GM11168 (cell line): ENCODE results near the gene FAM118A.
"Not testable (repeated sequence)": the region's sequence is repeated elsewhere in the genome, so short reads cannot be mapped to it uniquely, and the experiment has no call there.

Experiments used
- in situ Hi-C: fragments of 300-500 bp; cut with MboI; formaldehyde crosslinking; loops from one replicate; pipeline ENCODE4 v1.12.0; 2022; ENCODE audit warnings: low sequenced_read_pairs; ENCODE audit not compliant: unreplicated experiment

FAM118A gene

GRCh38 chr22:45309422-45310227 is at the start of gene FAM118A:
Gene FAM118A, plus strand, starts transcription at chr22:45309934. Its CDS starts 12,446 bp downstream, at chr22:45322380.
- in situ Hi-C loops = no loop called here

GRCh38 chr22:45260395-45260759 is 49.4 kb upstream of the FAM118A start:
- in situ Hi-C loops = not testable (repeated sequence)

GRCh38 chr22:45261407-45262088 is 48.2 kb upstream of the FAM118A start:
- in situ Hi-C loops = no loop called here

- in situ Hi-C loops = no loop called here
These were observed 47.4 kb upstream of the FAM118A start for GRCh38 chr22:45262195-45262930.

- in situ Hi-C loops = no loop called here
These were observed 46.7 kb upstream of the FAM118A start for GRCh38 chr22:45262931-45263462.

GRCh38 chr22:45263463-45264269 is 46.1 kb upstream of the FAM118A start:
- in situ Hi-C loops = no loop called here

- in situ Hi-C loops = loop anchor here (5.0 kb wide), 1 partner anchor 157 kb away; no protein-coding TSS in a partner anchor
These were observed 44.2 kb upstream of the FAM118A start for GRCh38 chr22:45265535-45265934.

GRCh38 chr22:45268167-45268957 is 41.4 kb upstream of the FAM118A start:
- in situ Hi-C loops = loop anchor here (5.0 kb wide), 1 partner anchor 154 kb away; no protein-coding TSS in a partner anchor

GRCh38 chr22:45268958-45269844 is 40.5 kb upstream of the FAM118A start:
- in situ Hi-C loops = loop anchor here (5.0 kb wide), 1 partner anchor 153 kb away; no protein-coding TSS in a partner anchor

- in situ Hi-C loops = no loop called here
These were observed 39.4 kb upstream of the FAM118A start for GRCh38 chr22:45270095-45271020.

GRCh38 chr22:45271667-45272201 is 38.0 kb upstream of the FAM118A start:
- in situ Hi-C loops = no loop called here

- in situ Hi-C loops = no loop called here
These were observed 37.2 kb upstream of the FAM118A start for GRCh38 chr22:45272498-45272897.

- in situ Hi-C loops = no loop called here
These were observed 36.2 kb upstream of the FAM118A start for GRCh38 chr22:45273452-45274075.

GRCh38 chr22:45276507-45277105 is 33.1 kb upstream of the FAM118A start:
- in situ Hi-C loops = no loop called here

GRCh38 chr22:45277720-45278119 is 32.0 kb upstream of the FAM118A start:
- in situ Hi-C loops = not testable (repeated sequence)

GRCh38 chr22:45278125-45278524 is 31.6 kb upstream of the FAM118A start:
- in situ Hi-C loops = no loop called here
